CD4-positive, alpha-beta memory T cell (primary cell): ENCODE results near the gene ERP27. TPM values are rescaled to one million over a fixed set of nuclear protein-coding genes. Genes with fewer than 3 reads are reported as not detected.

Experiments used
- CTCF ChIA-PET: fragments of 350-600 bp; sonication (Branson Sonifier 250); formaldehyde crosslinking; loops from one replicate; lab custom pipeline; 2021; ENCODE audit warnings: inconsistent platforms; ENCODE audit not compliant: partially characterized antibody; lab: Charles Lee
- POLR2A ChIA-PET: fragments of 350-600 bp; sonication (Branson Sonifier 250); formaldehyde crosslinking; loops from one replicate; lab custom pipeline; 2021; ENCODE audit not compliant: partially characterized antibody; lab: Charles Lee
- DNase-seq, 5 donors: peaks; one replicate each; pipeline versions ENCODE4 v3.0.0 to v3.0.0-alpha.2; 2020 to 2022; ENCODE audit warnings: mixed read lengths in 1 of 5
- H3K27ac ChIP-seq: one replicate; pipeline ENCODE4 v1.7.0; 2013; ENCODE audit warnings: low read depth, low read length
- H3K27me3 ChIP-seq: 2 replicates; pipeline ENCODE4 v1.7.0; 2013; ENCODE audit warnings: mild to moderate bottlenecking, low read length, moderate library complexity; ENCODE audit not compliant: insufficient read depth
- H3K36me3 ChIP-seq: 2 replicates; pipeline ENCODE4 v1.7.0; 2013; ENCODE audit warnings: mild to moderate bottlenecking, low read length, moderate library complexity; ENCODE audit not compliant: insufficient read depth
- H3K4me1 ChIP-seq: 2 replicates; pipeline ENCODE4 v1.7.0; 2013; ENCODE audit warnings: mild to moderate bottlenecking, low read length, moderate library complexity; ENCODE audit not compliant: insufficient read depth
- H3K4me3 ChIP-seq, 2 donors: one replicate each; pipeline ENCODE4 v1.7.0; 2013; ENCODE audit warnings: low read length in 2 of 2, mild to moderate bottlenecking in 1 of 2
- H3K9me3 ChIP-seq, 2 donors: one replicate each; pipeline ENCODE4 v1.7.0; 2013; ENCODE audit warnings: low read length in 2 of 2, control low read depth in 1 of 2; ENCODE audit not compliant: control insufficient read depth in 1 of 2
- H3K27ac Mint-ChIP-seq, 7 donors: one replicate each; pipeline ENCODE4 v1.8.0; 2020 to 2021; ENCODE audit warnings: mixed read lengths in 7 of 7, mild to moderate bottlenecking in 6 of 7, inconsistent platforms in 3 of 7, moderate library complexity in 3 of 7
- H3K27me3 Mint-ChIP-seq, 2 donors: one replicate each; pipeline ENCODE4 v1.8.0; 2020 to 2021; ENCODE audit warnings: mixed read lengths in 2 of 2
- H3K36me3 Mint-ChIP-seq, 2 donors: one replicate each; pipeline ENCODE4 v1.8.0; 2020 to 2021; ENCODE audit warnings: mixed read lengths in 2 of 2, inconsistent platforms in 1 of 2, mild to moderate bottlenecking in 1 of 2
- H3K4me1 Mint-ChIP-seq, 4 donors: one replicate each; pipeline ENCODE4 v1.8.0; 2020 to 2021; ENCODE audit warnings: mixed read lengths in 4 of 4, mild to moderate bottlenecking in 1 of 4
- H3K4me3 Mint-ChIP-seq, 8 donors: one replicate each; pipeline ENCODE4 v1.8.0; 2020 to 2021; ENCODE audit warnings: mixed read lengths in 8 of 8, mild to moderate bottlenecking in 7 of 8, moderate library complexity in 6 of 8, inconsistent platforms in 3 of 8
- H3K9me3 Mint-ChIP-seq, 8 donors: one replicate each; pipeline ENCODE4 v1.8.0; 2020 to 2021; ENCODE audit warnings: mixed read lengths in 8 of 8, mild to moderate bottlenecking in 5 of 8, inconsistent platforms in 3 of 8, moderate library complexity in 1 of 8
- intact Hi-C: fragments of 100-400 bp; cut with micrococcal nuclease; formaldehyde crosslinking; loops from one replicate; pipeline ENCODE4 v1.15.1; 2023
- polyA plus RNA-seq, 2 donors: library from polyadenylated mRNA; unstranded; fragments of 300-500 nt; fragmentation: Illumina TruSeq; gene quantifications; one replicate each; pipeline ENCODE4 v1.2.3, GENCODE V29; 2021
- total RNA-seq, 2 experiments: library from RNA; stranded (reverse); gene quantifications; one replicate each; pipeline ENCODE4 v1.2.3, GENCODE V29; 2021

Gene ERP27
- total and polyA plus RNA-seq, 4 experiments from 2014 or later: 3.4 to 11.5 (median 6.9) TPM

DNA sequence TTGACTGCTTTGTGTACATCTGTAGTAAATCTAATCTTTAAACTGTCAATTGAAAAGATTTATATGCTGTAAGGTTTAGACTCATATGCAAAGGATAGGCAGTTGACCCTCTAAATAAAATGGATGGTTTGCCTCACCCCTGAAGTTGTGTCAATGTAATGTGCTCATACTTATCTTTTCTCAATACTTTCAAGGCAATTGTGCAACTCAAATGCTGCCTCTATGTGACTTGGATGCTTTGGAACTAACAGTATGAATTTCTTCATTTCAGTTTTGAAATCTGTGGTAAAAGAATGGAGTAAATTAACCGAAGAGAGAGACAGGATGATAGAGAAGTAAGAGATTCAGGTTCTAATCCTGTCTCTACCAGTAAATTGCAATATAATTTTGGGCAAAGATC, 44.2 kb upstream of the ERP27 start:
- no peak overlapping the region for H3K4me3 ChIP-seq
- H3K36me3 Mint-ChIP-seq: no peaks in the 10 kb centered on the region
- no peak overlapping the region for H3K27ac ChIP-seq
- no peaks in the 10 kb centered on the region for H3K27me3 Mint-ChIP-seq
- CTCF ChIA-PET: interaction anchor here (0.8 to 3.1 kb wide), 2 partner anchors 12 to 47 kb away, joined by 3 to 18 read pairs; no protein-coding TSS in a partner anchor
- H3K27ac Mint-ChIP-seq: peak overlapping the region in 3 of 7 donors; percentile 8 to 55 (median 34)
- peaks cover 41 to 60% (median 50%) of the 10 kb centered on the region in 4 donors for H3K4me1 Mint-ChIP-seq
- no peaks in the 10 kb centered on the region for H3K9me3 Mint-ChIP-seq
- peak overlapping the region in 2 of 8 donors; percentile 15 to 57 for H3K4me3 Mint-ChIP-seq
- H3K9me3 ChIP-seq: no peaks in the 10 kb centered on the region
- no peaks in the 10 kb centered on the region for H3K36me3 ChIP-seq
- no peaks in the 10 kb centered on the region for H3K27me3 ChIP-seq
- DNase-seq: no peak
- H3K4me1 ChIP-seq: peaks cover 38% of the 10 kb centered on the region
- intact Hi-C loops: no loop called here
- POLR2A ChIA-PET: interaction anchor here (0.9 to 1.8 kb wide), 2 partner anchors 14 to 23 kb away, joined by 3 to 7 read pairs; no protein-coding TSS in a partner anchor

DNA sequence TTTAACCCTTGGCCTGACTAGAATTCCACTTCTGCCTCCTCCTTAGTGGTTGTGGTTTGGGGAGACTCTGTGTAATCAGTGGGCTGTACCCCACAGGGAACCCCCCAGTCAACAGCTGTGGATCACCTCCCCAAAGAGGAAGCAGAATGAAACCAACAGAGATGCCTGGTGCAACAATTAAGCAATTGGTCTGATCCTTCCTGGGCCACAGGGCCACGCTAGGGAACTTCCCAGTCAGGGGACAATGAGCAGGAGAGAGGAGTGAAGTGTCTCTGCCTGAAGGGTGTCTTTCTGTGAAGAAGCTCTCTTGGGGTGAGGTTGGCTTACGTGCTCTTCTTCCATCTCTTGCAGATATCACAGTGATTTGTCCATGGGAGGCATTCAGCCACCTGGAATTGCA, 42.7 kb upstream of the ERP27 start:
- POLR2A ChIA-PET: interaction anchor here (1.9 kb wide), 1 partner anchor 19 kb away, joined by 6 read pairs; the partner anchor contains the start of gene ARHGDIB
- H3K4me3 Mint-ChIP-seq: peak overlapping the region in 1 of 8 donors; percentile 11
- intact Hi-C loops: no loop called here
- CTCF ChIA-PET: interaction anchor here (0.6 to 2.9 kb wide), 4 partner anchors 13 to 50 kb away, joined by 3 to 13 read pairs (median 6); partner anchors contain the start of gene ERP27
- H3K27ac Mint-ChIP-seq: peak overlapping the region in 3 of 7 donors; percentile 34 to 66 (median 36)
- no peaks in the 10 kb centered on the region for H3K27me3 Mint-ChIP-seq
- H3K27me3 ChIP-seq: no peaks in the 10 kb centered on the region
- H3K36me3 Mint-ChIP-seq: no peaks in the 10 kb centered on the region
- no peak overlapping the region for H3K4me3 ChIP-seq
- H3K9me3 Mint-ChIP-seq: no peaks in the 10 kb centered on the region
- no peak for DNase-seq
- H3K36me3 ChIP-seq: no peaks in the 10 kb centered on the region
- no peak overlapping the region for H3K27ac ChIP-seq
- H3K9me3 ChIP-seq: no peaks in the 10 kb centered on the region
- peaks cover 39 to 57% (median 48%) of the 10 kb centered on the region in 4 donors for H3K4me1 Mint-ChIP-seq
- peaks cover 38% of the 10 kb centered on the region for H3K4me1 ChIP-seq

DNA sequence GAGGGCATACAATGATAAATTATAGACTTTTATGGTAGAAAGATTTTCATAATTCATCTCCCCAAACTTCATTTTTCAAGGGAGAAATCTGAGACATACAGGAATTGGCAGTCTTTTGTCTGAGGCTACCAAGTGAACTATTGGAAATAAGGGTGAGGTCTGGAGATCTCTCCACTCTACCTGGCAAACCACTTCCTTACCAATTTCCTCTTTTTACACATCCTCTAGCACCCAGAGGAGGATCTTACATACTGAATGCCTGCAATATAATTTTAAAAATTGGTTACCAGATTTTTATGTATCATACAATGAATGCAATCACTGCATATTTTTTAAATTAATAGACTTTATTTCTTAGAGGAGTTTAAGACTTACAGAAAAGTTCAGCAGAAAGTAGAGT, 41.1 kb upstream of the ERP27 start:
- Mint-ChIP-seq H3K27me3 (no peaks in the 10 kb centered on the region), H3K9me3 (no peaks in the 10 kb centered on the region), H3K4me1 (peaks cover 35 to 52% (median 42%) of the 10 kb centered on the region in 4 donors), H3K4me3 (peak overlapping the region in 6 of 8 donors; percentile 4 to 72 (median 28)), H3K36me3 (no peaks in the 10 kb centered on the region), H3K27ac (peak overlapping the region in 4 of 7 donors; percentile 2 to 45 (median 27))
- Histone ChIP-seq H3K27me3 (no peaks in the 10 kb centered on the region), H3K36me3 (no peaks in the 10 kb centered on the region), H3K4me1 (peaks cover 32% of the 10 kb centered on the region), H3K27ac (no peak overlapping the region), H3K9me3 (no peaks in the 10 kb centered on the region), H3K4me3 (no peak overlapping the region)
- intact Hi-C loops: loop anchor here (1.0 kb wide), 1 partner anchor 18 kb away; the partner anchor contains the start of gene ARHGDIB
- DNase-seq: no peak
- CTCF ChIA-PET: interaction anchor here (2.5 to 2.9 kb wide), 2 partner anchors 16 to 42 kb away, joined by 8 to 13 read pairs; partner anchors contain the start of gene ERP27
- POLR2A ChIA-PET: interaction anchor here (1.9 kb wide), 1 partner anchor 18 kb away, joined by 6 read pairs; the partner anchor contains the start of gene ARHGDIB

DNA sequence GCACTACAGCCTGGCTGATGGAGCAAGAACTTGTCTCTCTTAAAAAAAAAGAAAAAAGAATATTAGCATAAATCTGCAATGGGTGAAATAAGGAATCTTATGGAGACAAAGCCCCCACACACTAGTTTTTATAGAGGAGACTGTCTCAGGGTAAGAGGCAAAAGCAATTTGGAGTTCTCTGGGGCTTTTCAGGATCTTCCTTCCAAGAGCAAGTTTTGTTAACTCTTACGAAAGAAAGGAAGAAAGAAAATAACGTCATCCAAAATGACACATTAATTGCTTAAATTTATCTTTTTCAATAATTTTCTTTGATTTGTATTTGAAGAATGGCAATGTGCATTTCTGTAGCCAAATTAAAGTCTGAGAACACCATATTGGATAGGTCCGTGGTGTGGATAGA, 38.3 kb upstream of the ERP27 start:
- intact Hi-C loops: no loop called here
- Mint-ChIP-seq H3K4me1 (peaks cover 26 to 51% (median 37%) of the 10 kb centered on the region in 4 donors), H3K27me3 (no peaks in the 10 kb centered on the region), H3K27ac (no peak overlapping the region), H3K4me3 (no peak overlapping the region), H3K36me3 (no peaks in the 10 kb centered on the region), H3K9me3 (peaks cover 0 to 2% (median 0%) of the 10 kb centered on the region in 8 donors)
- Histone ChIP-seq H3K4me1 (peaks cover 17% of the 10 kb centered on the region), H3K4me3 (no peak overlapping the region), H3K9me3 (no peaks in the 10 kb centered on the region), H3K27ac (no peak overlapping the region), H3K36me3 (no peaks in the 10 kb centered on the region), H3K27me3 (no peaks in the 10 kb centered on the region)
- no peak for DNase-seq
- CTCF ChIA-PET: interaction anchor here (1.1 kb wide), 1 partner anchor 131 kb away, joined by 4 read pairs; no protein-coding TSS in a partner anchor
- POLR2A ChIA-PET: interaction anchor here (1.1 to 1.2 kb wide), 2 partner anchors 13 to 15 kb away, joined by 3 read pairs; partner anchors contain the start of gene ARHGDIB

DNA sequence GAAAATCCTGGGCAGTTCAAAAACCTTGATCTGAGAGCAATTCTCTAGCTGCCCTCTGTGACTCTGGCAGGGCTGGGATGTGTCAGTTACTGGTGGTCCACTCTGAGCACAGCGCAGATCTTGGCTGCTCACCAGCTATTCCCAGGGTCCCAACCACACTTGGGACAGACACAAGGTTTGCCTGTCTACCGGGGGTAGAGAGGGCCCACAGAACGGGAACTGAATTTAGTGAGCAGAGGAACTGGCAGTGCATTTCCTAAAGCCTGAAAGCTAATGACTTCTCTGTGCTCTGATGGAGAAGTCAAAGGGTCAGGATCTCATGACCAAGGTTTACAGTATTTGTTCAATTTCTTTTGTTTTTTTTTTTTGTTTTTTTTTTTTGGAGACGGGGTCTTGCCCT, 37.1 kb upstream of the ERP27 start:
- no peaks in the 10 kb centered on the region for H3K9me3 ChIP-seq

DNA sequence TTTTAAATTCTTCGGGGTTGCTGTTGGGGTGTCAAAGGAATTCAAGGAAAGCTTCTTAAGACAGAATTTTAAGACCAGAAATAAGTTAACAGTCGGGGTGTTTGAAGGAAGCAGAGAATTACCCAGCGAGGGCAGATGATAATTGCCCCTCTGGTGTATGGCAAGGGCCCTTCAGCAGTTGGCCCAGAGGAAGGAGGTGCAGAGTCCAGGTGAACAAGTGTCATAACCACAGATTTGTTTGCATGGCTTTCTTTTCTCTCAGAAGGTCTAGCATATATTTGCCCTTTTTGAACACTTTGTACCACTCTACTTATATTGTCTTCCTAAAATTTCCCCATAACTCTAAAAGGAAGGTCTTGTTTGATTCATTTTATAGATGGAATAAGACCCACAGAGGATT, 36.3 kb upstream of the ERP27 start:
- Histone ChIP-seq H3K36me3 (no peaks in the 10 kb centered on the region), H3K4me3 (no peak overlapping the region), H3K27me3 (no peaks in the 10 kb centered on the region), H3K27ac (no peak overlapping the region), H3K4me1 (peaks cover 10% of the 10 kb centered on the region), H3K9me3 (no peaks in the 10 kb centered on the region)
- Mint-ChIP-seq H3K27me3 (no peaks in the 10 kb centered on the region), H3K36me3 (no peaks in the 10 kb centered on the region), H3K4me1 (peaks cover 18 to 44% (median 29%) of the 10 kb centered on the region in 4 donors), H3K9me3 (peaks cover 0 to 2% (median 0%) of the 10 kb centered on the region in 8 donors), H3K27ac (no peak overlapping the region), H3K4me3 (no peak overlapping the region)
- intact Hi-C loops: no loop called here
- CTCF ChIA-PET: no interaction called here
- POLR2A ChIA-PET: interaction anchor here (0.6 to 2.6 kb wide), 3 partner anchors 12 to 18 kb away, joined by 3 to 17 read pairs (median 6); partner anchors contain the start of gene ARHGDIB
- no peak for DNase-seq

More for the DNA sequence above, 37.1 kb upstream of the ERP27 start:
- Mint-ChIP-seq H3K9me3 (peaks cover 0 to 2% (median 0%) of the 10 kb centered on the region in 8 donors), H3K36me3 (no peaks in the 10 kb centered on the region), H3K27me3 (no peaks in the 10 kb centered on the region), H3K4me3 (no peak overlapping the region), H3K27ac (no peak overlapping the region), H3K4me1 (peaks cover 22 to 46% (median 31%) of the 10 kb centered on the region in 4 donors)
- ChIA-PET CTCF (no interaction called here), POLR2A (interaction anchor here (1.0 to 1.2 kb wide), 2 partner anchors 11 to 14 kb away, joined by 3 read pairs; partner anchors contain the start of gene ARHGDIB)
- no peak for DNase-seq
- H3K4me1 ChIP-seq: peaks cover 17% of the 10 kb centered on the region
- H3K4me3 ChIP-seq: no peak overlapping the region
- H3K27me3 ChIP-seq: no peaks in the 10 kb centered on the region
- intact Hi-C loops: no loop called here
- H3K27ac ChIP-seq: no peak overlapping the region
- H3K36me3 ChIP-seq: no peaks in the 10 kb centered on the region

DNA sequence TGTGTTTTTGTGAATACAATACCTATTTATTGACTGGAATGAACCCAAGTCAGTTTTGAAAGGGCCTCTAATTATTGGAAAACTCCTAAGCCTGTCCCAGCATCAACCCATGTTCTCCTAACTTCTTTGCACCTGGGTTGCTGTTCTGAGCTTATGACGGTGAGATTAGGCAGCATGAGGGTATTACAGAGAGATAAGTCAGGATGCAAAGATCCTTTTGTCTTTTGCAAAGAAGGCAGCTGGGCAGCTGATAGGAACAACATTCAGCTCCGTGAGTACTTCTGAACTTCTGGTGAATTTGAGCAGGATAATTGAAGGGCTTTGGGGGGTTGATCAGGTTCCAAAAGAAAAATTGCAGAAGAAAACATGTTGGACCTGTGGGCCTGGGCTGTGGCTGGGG, 34.5 kb upstream of the ERP27 start, which contains the start of gene PDE6H:
PDE6H (plus strand) TSS at position 227 of the 400 bp plus-strand sequence. CDS start 4,971 bp downstream, outside the sequence.
- Histone ChIP-seq H3K27ac (no peak within 1 kb of the TSS), H3K36me3 (no peaks in the 10 kb centered on the region), H3K9me3 (no peaks in the 10 kb centered on the region), H3K4me3 (no peak within 1 kb of the TSS), H3K27me3 (no peaks in the 10 kb centered on the region), H3K4me1 (no peaks in the 10 kb centered on the region)
- H3K4me1 Mint-ChIP-seq: peaks cover 10 to 37% (median 24%) of the 10 kb centered on the region in 4 donors
- no peaks in the 10 kb centered on the region for H3K36me3 Mint-ChIP-seq
- ChIA-PET POLR2A (interaction anchor here (1.4 to 2.6 kb wide), 5 partner anchors 11 to 200 kb away, joined by 3 to 17 read pairs (median 4); partner anchors contain the start of genes ARHGDIB and ERP27), CTCF (interaction anchor here (1.3 to 2.2 kb wide), 4 partner anchors 22 to 125 kb away, joined by 3 to 8 read pairs (median 5); partner anchors contain the start of gene ERP27)
- peak within 1 kb of the TSS in 2 of 7 donors; percentile 22 to 38 for H3K27ac Mint-ChIP-seq
- no peak for DNase-seq
- intact Hi-C loops: no loop called here
- H3K9me3 Mint-ChIP-seq: peaks cover 0 to 2% (median 0%) of the 10 kb centered on the region in 8 donors
- H3K4me3 Mint-ChIP-seq: peak within 1 kb of the TSS in 1 of 8 donors; percentile 6
- no peaks in the 10 kb centered on the region for H3K27me3 Mint-ChIP-seq
